Spleen (tissue), 7 donors: ENCODE results near the gene CDAN1.

Source experiments
- CTCF ChIP-seq, 11 experiments: fragments of 200-600 bp in 7 of 11; fragments of 450-650 bp in 4 of 11; sonication (generic) in 4 of 11; IDR thresholded peaks in 8 of 11; conservative IDR thresholded peaks in 3 of 11; 1 replicate in 7 of 11; 2 replicates in 4 of 11; pipeline versions ENCODE4 v1.4.0 to v1.8.0; 2016 to 2021; ENCODE audit warnings: antibody characterized with exemption in 11 of 11, inconsistent platforms in 4 of 11, mild to moderate bottlenecking in 1 of 11
- POLR2A ChIP-seq, 3 donors: fragments of 450-650 bp; IDR thresholded peaks; one replicate each; pipeline ENCODE4 v1.5.1; 2017; ENCODE audit warnings: antibody characterized with exemption in 3 of 3, mild to moderate bottlenecking in 1 of 3
- POLR2AphosphoS5 ChIP-seq, 3 donors: sonication (generic); formaldehyde crosslinking; IDR thresholded peaks; one replicate each; pipeline ENCODE4 v1.5.1; 2017; ENCODE audit warnings: antibody characterized with exemption in 3 of 3
- donor health status: DM: no; HTN: no; CAD: no; lungs with moderate emphysema.
- donor health status: DM: no; HTN: no; CAD: no.
- donor health status: DM: no; HTN: no; CAD: no.

DNA sequence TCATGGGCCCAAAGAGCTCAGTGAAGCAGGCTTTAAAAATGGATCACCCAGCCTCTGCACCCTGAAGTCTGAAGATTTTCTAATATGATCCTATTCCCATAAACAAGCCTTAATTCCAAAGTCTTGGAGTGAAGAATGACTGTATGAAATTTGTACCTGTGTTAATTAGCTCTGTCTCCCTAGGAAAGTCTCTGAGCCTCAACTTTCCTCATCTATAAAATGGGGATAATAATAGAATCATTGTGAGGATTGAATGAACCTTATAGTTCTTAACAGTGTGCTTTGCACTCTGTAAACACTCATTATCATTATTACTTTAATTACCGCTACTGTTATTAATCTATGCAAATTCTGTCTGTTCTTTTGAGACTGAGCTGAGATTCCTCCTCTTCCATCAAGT lies 61.9 kb downstream of the CDAN1 start:
- TF ChIP-seq CTCF (IDR thresholded peaks at IDR 0.05 in 8 of 11, conservative IDR thresholded peaks at IDR 0.05 in 3 of 11) = no peak
- no peak for TF ChIP-seq POLR2AphosphoS5 (IDR thresholded peaks at IDR 0.05)
- TF ChIP-seq POLR2A (IDR thresholded peaks at IDR 0.05) = no peak
